ENCODE measurements around the gene SART1. TPM values are rescaled to one million over a fixed set of nuclear protein-coding genes. Genes with fewer than 3 reads are reported as not detected.
A peak's percentile ranks its signal among the peaks of the same experiment; 100 is the strongest.

SART1 gene
- total and polyA plus RNA-seq, 10 of the 15 experiments (the other 5 are each of a cell fraction or from before 2014, with no cell fraction given), result 6.2 to 60.5 (median 37.4) TPM

GRCh38 chr11:65931773-65932557 lies 29.6 kb upstream of the SART1 start:
- DNase-seq (ENCODE audit: low read depth, low spot score), result no peak
- peak overlapping the region; percentile 42 for H2AFZ ChIP-seq (ENCODE audit: control insufficient read depth, low read depth, low read length)
- no peak overlapping the region for H3K27ac ChIP-seq (ENCODE audit: control insufficient read depth, insufficient read depth)
- CTCF ChIA-PET, result interaction anchor here (1.1 to 3.1 kb wide), 6 partner anchors 10 to 47 kb away, joined by 3 to 16 read pairs (median 8); partner anchors contain the start of genes CCDC85B and FIBP
- SMC1A ChIA-PET (ENCODE audit: uncharacterized antibody, unreplicated experiment), result interaction anchor here (1.3 to 1.7 kb wide), 3 partner anchors 9 to 45 kb away, joined by 3 to 4 read pairs (median 3); no protein-coding TSS in a partner anchor
- intact Hi-C loops (cut with micrococcal nuclease; ENCODE audit: unreplicated experiment) (no loop called here), in situ Hi-C loops (cut with MboI) (no loop called here)
- no peak overlapping the region for H3K4me3 ChIP-seq
- no peak for ATAC-seq
- H4K20me1 ChIP-seq (ENCODE audit: control insufficient read depth, insufficient read depth), result no peaks in the 10 kb centered on the region
- FAIRE-seq, result no peak
- H3K79me2 ChIP-seq (ENCODE audit: control insufficient read depth, insufficient read depth, low read length), result no peaks in the 10 kb centered on the region
- no peak overlapping the region for H3K9ac ChIP-seq (ENCODE audit: control insufficient read depth, insufficient read depth, low read length)
- RAD21 ChIA-PET (ENCODE audit: unreplicated experiment), result interaction anchor here (1.3 to 2.2 kb wide), 2 partner anchors 12 to 47 kb away, joined by 3 to 8 read pairs; no protein-coding TSS in a partner anchor
- peaks cover 20% of the 10 kb centered on the region for H3K4me1 ChIP-seq (ENCODE audit: control insufficient read depth, insufficient read depth, low read length)
- POLR2A ChIA-PET, result interaction anchor here (0.6 to 2.1 kb wide), 3 partner anchors 9 to 50 kb away, joined by 3 to 6 read pairs (median 5); partner anchors contain the start of gene FIBP
- no TSS peak for BruUV-seq (replicated peaks)
- H3K4me2 ChIP-seq (ENCODE audit: control insufficient read depth, insufficient read depth), result no peak overlapping the region
- TF ChIP-seq CTCF (IDR thresholded peaks at IDR 0.05 in 2 of 3, conservative IDR thresholded peaks at IDR 0.05 in 1 of 3; ENCODE audit: control insufficient read depth in 2 of 3, extremely low read depth in 1 of 3, insufficient read depth in 1 of 3, low read depth in 3 of 3, low read length in 3 of 3) (0 out of 6 replicates have a peak, but pooled peaks of 1 of the 3 experiments have one; percentile 4), STAT1 (conservative IDR thresholded peaks at IDR 0.05) (no peak), POLR2AphosphoS5 (IDR thresholded peaks at IDR 0.05; ENCODE audit: low read length) (no peak), RAD21 (IDR thresholded peaks at IDR 0.05; ENCODE audit: insufficient read depth, low read depth, low read length) (0 out of 2 replicates have a peak, but pooled peaks have one; percentile 5), SMC3 (IDR thresholded peaks at IDR 0.05; ENCODE audit: borderline replicate concordance, low read length) (no peak)
- H3K27me3 ChIP-seq (replicated peaks in 1 of 2; ENCODE audit: control insufficient read depth in 2 of 2, insufficient read depth in 2 of 2, low read length in 1 of 2), result no peaks in the 10 kb centered on the region
- H3K36me3 ChIP-seq (ENCODE audit: control insufficient read depth in 2 of 2, insufficient read depth in 2 of 2, low read length in 1 of 2), result no peaks in the 10 kb centered on the region
- 68% methylated on average over 13 of the region's 13 CpGs for WGBS (ENCODE audit: insufficient coverage, insufficient replicate concordance, low lambda C conversion rate, missing lambda C conversion rate)
- H3K9me3 ChIP-seq (replicated peaks; ENCODE audit: control insufficient read depth, insufficient read depth, low read length), result no peaks in the 10 kb centered on the region

Data from GM12878 (cell line).